HG02588 (cell line): ENCODE results near the gene SLC19A1.

Experiments
- ATAC-seq: cut with Tn5 transposase; IDR thresholded peaks from one replicate; pipeline ENCODE4 v1.9.1; 2021; ENCODE audit warnings: mild to moderate bottlenecking, moderate library complexity; ENCODE audit not compliant: unreplicated experiment

SLC19A1 gene

DNA sequence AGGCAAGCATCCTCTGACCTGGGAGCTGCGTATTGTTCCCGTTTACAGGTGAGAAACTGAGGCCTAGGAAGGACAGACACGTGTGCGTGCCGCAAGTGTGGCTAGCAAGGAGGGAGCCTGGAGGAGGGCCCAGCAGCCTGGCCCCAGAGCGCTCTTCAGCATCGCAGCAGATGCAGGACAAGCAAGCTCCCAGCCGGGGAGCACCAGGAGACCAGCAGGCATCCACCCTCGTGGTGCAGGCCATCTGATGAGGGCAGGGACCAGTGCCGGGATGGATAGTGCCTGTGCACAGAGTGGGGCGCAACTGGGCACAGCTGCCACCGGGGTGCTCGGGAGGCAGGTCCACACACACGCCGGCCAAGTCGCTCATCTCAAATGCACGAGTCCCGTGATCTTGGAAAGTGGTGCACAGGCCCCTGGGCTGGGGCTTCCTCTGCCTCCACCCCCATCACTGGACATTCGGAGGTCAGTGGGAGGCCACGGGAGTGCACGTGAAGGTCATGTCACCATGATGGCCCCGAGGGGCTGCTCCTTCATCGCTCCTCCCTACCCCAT, 82.2 kb downstream of the SLC19A1 start:
- ATAC-seq = no peak

DNA sequence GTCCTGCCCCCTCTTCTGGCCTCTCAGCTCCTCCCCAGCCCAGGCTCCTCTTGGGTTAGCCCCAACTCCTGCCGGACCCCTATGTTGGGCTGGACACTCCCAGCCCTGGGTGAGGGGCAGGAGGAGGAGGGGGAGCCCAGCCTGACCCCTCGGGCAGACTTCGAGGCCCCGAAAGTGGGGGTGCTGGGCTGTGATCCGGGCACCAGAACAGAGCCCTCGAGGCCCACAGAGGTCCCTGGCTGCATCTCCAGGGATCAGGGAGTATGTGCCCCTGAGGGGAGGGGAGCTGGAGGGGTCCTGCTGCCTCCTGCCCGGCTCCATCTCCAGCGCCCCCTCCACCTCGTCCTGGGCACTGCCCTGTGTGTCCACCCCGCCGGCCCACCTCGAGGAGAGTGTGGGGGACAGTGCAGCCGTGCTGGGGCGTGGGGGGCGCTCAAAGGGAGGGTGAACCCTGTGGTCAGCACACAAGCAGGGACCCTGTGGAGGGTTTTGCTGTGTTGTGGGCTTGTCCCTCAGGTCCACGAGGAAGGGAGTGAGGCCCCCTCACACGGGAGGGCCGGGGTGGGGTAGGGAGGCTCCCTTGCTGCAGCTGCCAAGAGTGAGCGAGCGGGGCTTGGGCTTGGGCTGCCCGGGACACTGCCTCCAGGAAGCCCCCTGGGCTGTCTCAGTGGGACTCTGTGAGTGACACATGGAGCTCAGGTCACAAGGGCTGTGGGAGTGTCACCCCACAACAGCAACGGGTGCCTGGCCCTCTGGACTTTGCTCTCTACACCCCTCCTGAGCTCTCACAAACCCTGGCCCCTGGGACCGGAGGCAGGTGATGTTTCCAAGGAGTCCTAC, 82.8 kb downstream of the SLC19A1 start:
- ATAC-seq = no peak

DNA sequence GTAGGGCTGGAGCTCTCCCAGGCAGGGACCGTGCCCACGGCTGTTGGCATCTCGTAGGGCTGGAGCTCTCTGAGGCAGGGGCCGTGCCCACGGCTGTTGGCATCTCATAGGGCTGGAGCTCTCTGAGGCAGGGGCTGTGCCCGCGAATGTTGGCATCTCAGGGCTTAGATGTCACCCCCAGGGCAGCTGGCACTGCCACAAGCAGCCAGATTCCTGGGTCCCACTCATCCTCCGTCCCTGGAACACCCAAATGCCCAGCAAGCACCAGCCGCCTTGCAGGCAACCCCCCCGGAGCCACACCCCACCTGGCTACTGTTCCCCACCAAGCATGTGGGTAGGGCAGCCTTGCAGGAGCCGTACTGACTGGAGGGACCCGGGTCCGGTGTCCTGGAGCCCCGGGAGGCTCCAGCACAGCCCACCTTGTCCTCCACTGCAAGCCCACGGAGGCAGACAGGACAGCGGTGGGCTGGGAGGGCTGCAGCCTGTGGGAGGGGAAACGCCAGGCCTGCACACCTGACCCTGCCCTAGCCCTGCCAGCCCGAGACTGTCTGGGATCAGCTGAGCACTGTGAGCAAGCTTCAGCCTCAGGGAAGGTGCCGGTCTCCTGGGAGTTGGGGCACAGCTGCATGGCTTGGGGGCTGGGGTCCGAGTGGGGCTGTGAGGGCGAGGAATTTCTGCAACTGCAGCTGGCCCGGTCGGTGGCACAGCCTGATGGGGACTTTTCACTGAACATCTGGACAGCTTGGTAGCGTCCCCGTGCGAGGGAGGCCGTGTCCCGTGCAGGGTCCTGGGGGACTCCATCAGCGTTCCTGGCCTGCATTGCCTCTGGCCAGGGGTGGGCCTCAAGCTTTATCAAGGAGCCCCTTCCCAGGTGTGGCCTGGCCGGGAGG, 83.7 kb downstream of the SLC19A1 start:
- ATAC-seq = no peak

DNA sequence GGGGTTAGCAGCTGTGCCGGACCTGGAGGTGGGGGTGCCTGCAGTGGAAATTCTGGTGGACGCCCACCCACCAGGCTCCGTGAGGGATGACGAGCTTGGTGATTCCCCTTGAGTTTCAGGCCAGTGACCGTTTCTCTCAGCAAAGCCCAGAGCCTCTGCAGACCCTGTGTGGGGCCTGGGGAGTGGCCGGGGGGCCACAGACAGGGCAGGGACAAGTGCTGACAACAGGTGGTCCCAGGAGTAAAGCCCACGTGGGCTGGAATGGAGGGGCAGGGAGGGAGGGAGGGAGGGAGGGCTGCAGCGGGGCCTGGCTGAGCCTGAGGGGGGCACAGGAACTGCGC, 84.4 kb downstream of the SLC19A1 start:
- no peak for ATAC-seq

DNA sequence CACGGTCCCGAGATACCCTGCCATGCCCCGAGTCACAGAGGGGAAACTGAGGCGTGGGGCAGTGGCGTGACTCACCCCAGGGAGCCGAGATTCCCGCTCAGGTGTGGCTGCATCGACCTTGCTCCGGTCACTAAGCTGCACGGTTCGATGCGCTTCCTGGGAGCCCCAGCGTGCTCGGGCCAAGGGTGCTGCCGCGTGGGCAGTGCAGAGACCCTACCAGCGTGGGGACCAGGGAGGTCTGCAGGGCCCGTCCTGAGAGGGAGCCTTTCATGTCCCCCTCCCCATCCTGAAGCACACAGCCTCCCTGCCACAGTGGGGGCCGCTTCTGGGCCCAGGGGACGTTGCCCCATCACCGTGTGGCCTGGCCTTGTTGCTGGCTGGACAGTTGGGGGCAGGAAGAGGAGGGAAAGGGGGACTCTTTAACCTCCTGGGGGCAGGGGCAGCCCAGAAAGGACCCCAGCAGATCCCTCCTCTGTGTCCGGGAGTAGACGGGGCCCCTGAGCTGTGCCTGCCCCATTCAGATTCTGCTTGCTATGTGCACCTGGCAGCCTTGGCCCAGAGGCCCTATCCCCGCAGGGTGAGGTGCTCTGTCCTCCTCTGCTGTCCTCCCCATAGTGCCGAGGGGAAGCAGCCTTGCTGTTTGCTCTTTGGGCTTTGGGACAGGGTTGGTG, 84.9 kb downstream of the SLC19A1 start:
- no peak for ATAC-seq

DNA sequence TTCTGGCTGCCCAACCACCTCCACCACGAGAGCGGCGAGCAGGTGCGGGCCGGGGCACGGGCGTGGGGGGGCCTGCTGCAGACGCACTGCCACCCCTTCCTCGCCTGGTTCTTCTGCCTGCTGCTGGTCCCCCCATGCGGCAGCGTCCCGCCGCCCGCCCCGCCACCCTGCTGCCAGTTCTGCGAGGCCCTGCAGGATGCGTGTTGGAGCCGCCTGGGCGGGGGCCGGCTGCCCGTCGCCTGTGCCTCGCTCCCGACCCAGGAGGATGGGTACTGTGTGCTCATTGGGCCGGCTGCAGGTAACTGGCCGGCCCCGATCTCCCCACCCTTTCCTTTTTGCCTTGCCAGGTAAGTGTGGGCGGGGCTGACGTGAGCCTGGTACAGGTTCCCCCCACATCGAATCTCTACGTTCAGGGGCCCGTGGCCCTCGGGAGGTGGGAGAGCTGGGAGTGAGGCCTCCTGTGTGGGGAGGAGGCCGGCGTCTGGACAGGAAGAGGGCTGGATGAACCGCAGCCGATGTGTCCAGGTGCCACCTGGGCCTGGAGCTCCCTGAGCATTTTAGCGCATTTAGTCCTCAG, 85.6 kb downstream of the SLC19A1 start:
- no peak for ATAC-seq

DNA sequence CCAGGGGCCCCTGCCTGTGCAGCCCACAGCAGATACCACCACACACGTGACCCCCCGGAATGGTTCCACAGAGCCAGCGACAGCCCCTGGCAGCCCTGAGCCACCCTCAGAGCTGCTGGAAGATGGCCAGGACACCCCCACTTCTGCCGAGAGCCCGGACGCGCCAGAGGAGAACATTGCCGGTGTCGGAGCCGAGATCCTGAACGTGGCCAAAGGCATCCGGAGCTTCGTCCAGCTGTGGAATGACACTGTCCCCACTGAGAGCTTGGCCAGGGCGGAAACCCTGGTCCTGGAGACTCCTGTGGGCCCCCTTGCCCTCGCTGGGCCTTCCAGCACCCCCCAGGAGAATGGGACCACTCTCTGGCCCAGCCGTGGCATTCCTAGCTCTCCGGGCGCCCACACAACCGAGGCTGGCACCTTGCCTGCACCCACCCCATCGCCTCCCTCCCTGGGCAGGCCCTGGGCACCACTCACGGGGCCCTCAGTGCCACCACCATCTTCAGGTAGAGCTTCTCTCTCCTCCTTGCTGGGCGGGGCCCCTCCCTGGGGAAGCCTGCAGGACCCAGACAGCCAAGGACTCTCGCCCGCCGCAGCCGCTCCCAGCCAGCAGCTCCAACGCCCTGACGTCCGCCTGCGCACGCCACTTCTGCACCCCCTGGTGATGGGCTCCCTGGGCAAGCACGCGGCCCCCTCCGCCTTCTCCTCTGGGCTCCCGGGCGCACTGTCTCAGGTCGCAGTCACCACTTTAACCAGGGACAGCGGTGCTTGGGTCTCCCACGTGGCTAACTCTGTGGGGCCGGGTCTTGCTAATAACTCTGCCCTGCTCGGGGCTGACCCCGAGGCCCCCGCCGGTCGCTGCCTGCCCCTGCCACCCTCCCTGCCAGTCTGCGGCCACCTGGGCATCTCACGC, 86.3 kb downstream of the SLC19A1 start:
- no peak for ATAC-seq

DNA sequence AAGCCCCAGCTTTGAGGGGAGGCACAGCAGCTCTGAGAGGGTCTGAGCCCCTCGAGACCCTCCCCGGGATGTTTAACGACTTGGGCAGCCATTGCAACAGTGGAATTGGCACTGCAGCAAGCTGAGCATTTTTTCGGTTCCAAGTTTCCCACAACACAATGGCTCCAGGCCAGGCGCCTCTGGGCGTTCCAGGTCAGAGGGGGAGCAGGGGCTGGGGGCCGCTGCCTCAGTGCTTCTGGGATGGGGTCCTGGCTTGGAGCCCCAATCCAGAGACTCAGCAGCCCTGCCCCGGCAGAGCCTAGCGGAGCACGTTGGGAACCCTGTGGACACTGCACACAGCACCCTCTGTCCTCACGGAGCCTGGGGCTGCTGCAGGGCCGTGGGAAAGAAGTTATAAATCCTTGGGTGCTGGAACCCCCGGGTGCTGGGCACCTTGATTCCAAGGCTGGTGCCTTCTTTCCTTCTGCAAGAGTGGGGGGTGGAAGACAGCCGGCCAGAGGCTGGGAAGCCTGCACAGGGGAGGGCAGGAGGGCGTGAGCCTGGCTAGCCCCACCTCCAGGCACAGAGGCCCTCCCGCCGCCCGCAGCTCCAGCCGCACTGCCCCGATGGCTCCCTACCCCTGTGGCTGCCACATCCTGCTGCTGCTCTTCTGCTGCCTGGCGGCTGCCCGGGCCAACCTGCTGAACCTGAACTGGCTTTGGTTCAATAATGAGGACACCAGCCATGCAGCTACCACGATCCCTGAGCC, 87.1 kb downstream of the SLC19A1 start:
- ATAC-seq = no peak

DNA sequence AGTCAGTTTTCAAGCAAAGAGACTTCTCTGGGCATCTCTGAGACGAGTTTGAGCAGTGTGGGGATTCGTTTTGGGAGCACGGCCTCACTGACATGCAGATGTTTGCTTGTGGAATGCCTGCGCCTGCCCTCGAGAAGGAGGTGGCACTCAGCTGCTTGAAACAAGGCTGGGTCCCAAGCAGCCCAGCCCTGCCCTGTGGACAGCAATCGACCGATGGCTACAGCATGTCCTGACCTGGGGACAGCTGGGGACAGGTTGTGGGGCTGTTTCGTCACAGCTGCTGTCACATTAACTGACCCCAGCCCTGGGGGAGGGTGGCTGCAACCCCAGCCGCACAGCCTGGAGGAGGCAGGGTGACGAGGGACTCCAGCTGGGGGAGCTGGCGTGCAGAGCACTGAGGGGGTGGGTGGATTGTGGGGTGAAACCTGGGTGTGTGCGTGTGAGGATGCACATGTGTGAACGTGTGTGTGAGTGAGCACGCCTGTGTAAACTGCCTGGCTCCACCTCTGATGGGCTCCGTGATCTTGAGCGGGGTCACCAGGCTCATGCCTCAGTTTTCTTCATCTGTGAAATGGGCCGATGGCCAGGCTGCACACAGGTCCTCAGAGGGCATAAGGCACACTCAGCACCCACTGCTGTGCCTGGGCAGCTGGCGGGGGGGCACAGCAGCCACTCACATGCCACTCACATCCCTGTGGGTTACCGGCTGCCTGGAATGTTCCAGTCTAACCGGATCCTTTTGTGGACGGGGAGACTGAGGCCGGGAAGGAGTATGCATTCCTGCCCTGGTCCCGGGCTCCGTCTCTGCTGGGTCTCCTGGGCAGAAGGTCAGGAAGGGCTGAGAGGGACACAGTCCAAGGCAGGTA, 87.9 kb downstream of the SLC19A1 start:
- ATAC-seq = no peak

DNA sequence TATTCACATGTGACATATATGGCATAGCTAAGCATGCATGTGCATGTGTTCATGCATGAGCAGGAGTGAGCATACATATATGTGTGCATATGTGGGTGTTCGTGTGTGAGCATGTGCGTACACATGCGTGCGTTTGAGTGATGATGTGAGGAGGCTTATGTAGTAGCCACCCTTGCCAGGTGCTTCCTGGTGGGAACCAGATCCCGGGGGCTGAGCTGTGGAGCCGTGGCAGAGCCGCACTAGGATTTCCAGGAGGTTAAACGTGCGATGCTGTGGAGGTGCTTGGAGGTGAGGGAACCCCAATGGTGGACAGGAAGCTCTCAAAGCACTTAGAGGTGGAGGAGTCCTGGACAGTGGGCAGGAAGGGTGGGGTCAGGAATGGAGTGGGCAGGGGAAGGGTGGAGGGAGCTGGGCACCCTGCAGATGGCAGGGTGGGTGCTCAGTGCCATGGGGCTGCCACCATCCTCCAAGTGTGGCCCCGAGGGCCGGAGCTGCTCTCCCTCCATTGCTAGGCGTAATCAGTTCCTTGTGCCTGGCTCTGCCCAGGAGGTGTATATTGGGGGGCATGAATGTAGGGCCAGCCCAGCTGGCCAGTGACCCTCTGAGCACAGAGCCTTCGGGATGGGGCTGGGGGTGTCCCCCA, 88.8 kb downstream of the SLC19A1 start:
- ATAC-seq = no peak

DNA sequence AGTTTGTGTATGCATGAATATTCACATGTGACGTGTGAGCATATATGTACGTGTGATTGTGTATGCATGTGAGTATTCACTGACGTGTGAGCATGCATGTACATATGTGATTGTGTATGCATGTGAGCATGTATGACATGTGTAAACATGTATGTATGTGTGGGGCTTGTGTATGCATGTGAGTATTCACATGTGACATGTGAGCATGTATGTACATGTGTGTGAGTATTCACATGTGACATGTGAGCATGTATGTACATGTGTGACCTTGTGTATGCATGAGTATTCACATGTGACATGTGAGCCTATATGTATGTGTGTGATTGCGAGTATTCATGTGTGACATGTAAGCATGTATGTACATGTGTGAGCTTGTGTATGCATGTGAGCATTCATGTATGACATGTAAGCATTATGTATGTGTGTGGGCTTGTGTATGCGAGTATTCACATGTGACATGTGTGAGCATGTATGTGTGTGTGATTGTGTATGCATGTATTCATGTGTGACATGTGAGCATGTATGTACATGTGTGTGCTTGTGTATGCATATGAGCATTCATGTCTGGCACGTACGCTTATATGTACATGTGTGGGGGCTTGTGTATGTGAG, 89.4 kb downstream of the SLC19A1 start:
- no peak for ATAC-seq

DNA sequence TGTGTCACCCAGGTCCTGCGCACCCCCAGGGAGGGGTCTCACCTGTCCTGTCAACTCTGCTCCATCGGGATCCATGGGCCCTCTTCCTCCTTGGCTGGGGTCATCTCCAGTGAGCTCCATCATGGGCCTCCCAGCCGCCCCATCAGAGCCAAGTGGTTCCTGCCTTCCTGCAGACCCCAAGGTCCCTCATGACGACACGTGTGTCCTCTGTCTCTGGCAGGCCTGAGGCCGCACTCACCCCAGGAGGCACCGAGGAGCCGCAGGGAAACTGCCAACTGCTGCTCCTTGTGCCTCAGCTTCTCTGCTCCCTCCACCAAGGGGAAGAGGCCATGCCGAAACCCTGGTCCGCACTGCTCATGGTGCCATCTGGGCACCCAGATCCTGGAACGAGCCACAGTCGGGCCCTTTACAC, 90.5 kb downstream of the SLC19A1 start:
- ATAC-seq = no peak

DNA sequence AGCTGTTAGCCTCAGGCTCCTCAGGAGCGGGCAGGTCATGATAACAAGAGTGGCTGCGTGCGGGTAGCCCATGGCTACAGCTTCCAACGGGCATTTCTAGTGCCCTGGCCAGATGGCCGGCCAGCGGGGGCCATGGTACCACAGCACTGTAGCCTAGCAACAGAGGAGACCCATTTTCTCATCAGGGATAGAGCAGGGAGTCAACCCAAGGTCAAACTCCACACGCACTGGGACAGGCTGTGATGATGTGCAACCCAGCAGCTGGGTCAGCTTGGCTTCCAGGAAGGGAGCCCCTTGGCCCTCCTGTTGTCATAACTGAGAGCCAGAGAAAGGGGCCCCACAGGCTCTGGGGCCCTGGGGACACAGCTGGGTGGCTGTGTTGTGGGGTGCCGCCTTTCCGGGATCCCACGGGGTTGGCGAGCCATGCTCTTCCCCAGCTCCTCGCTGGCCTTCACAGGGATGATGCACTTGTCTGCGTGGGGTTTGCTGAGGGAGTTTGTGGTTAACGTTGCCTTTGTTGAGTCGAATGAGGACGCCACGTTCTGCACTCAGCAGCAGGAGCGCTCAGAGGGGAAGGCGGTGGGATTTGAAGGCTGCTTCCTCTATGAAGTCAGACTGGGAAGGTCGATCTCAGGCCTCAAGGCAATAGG, 91.0 kb downstream of the SLC19A1 start:
- ATAC-seq = no peak

DNA sequence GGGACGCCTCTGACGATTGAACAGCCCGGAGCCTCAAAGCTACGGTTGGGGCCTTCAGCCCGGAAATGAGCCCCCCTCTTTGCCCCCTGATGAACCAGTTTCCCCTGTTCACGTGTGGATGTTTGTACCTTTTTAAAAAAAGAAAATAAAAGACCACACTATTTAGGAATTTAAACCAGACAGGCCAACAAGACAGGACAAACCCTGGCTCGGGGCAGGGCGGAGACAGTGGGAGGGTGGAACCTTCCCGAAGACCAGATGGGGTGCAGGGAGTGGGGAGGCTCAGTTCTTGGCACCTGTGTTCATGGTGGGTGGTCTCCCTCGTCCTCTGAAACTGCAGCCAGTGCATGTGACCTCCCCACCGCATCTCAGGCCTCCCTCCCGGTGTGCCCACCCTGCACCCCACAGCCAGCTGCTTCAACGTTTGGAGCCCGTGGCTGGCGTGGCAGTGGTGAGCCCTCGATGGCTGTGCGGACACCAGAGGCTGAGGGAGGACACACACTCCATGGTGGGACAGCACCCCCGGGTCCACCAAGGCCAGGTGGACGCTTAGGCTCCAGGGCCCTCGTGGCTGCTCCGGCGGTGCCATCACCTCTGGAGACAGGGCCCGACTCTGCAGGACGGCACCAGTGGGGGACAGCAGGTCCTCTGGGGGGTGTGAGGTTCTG, 91.7 kb downstream of the SLC19A1 start:
- no peak for ATAC-seq

DNA sequence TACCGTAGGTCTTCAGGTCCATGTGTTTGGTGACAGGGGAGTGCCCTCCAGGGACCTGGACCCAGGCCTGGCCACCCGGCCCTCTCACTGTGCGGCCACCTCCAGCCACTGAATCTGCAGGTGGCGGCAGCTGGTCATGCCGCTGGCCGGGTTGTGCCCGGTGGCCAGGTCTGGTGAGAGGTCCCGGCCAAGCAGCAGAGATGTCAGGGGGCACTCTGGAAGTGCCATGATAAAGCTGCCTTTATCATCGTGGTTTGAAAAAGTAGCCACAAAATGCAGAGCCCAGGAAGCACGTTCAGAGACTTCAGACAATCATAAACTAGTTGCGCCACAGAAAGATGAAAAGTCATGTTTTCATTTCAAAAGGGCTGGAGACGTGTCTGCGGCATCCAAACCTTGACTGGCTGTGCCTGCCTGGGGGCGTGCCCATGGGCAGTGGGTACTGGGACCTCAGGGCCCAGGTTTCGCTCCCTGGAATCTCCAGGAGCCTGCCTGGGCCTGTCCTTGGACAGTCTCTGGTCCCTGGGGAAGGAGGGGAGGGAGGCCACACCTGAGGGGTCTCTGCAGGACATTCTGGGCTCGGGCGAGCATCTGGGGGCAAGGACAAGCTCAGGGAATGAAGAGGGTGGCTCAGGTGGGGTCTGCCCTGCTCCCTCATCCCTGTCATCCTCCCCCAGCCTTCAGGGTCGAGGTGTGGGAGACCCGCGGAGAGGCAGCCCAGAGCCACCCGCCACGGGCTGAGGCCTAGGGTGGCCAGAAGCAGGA, 92.4 kb downstream of the SLC19A1 start:
- no peak for ATAC-seq
